H1 (cell line): Measurements from ENCODE around the gene MBTPS1. TPM values are rescaled to one million over a fixed set of nuclear protein-coding genes. Genes with fewer than 3 reads are reported as not detected.

Experiments used
- E2F6 ChIP-seq: IDR thresholded peaks from 2 replicates; pipeline ENCODE4 v1.6.1; 2012; ENCODE audit warnings: inconsistent platforms
- HDAC2 ChIP-seq, 2 experiments: fragments of 300-600 bp in 1 of 2; sonication (generic) in 1 of 2; IDR thresholded peaks; 2 replicates each; pipeline ENCODE4 v1.6.1; 2011 to 2012; ENCODE audit warnings: low read depth in 2 of 2, low read length in 2 of 2, mild to moderate bottlenecking in 2 of 2, moderate library complexity in 2 of 2, borderline replicate concordance in 1 of 2, inconsistent platforms in 1 of 2
- NANOG ChIP-seq: IDR thresholded peaks from 2 replicates; pipeline ENCODE4 v1.6.1; 2011; ENCODE audit warnings: low read length, low read depth, mild to moderate bottlenecking, inconsistent platforms; ENCODE audit not compliant: insufficient read depth, poor library complexity, severe bottlenecking
- SUZ12 ChIP-seq: fragments of 200-600 bp; sonication (generic); IDR thresholded peaks from 2 replicates; pipeline ENCODE4 v1.6.1; 2012; ENCODE audit warnings: mild to moderate bottlenecking, inconsistent platforms, low read length, moderate library complexity, mixed read lengths
- polyA plus RNA-seq, 7 experiments: library from polyadenylated mRNA; depleted of rRNA in 3 of 7; stranded (reverse) in 5 of 7; unstranded in 2 of 7; fragments of >200 nt in 5 of 7; fragments of 200-250 nt in 2 of 7; gene quantifications; 1 replicate in 5 of 7; 2 replicates in 1 of 7; 4 replicates in 1 of 7; pipeline versions ENCODE4 v1.2.1 to v1.2.3, GENCODE V29; 2011 to 2013; ENCODE audit warnings: missing spikeins in 2 of 7, mixed read lengths in 2 of 7
- total RNA-seq: library from RNA; stranded (reverse); fragmentation: NEBNext Ultra II Directional; extraction: Animal tissue kit (Norgen Biotek cat#: 25700); gene quantifications from 2 replicates; pipeline ENCODE4 v1.2.1, GENCODE V29; 2021

MBTPS1 gene
- total and polyA plus RNA-seq, 2 of the 8 experiments (the other 6 are each of a cell fraction or from before 2014, with no cell fraction given), result 30.6 to 53.3 TPM

GRCh38 chr16:84155771-84156170 lies 39.0 kb upstream of the MBTPS1 start (continued):
- TF ChIP-seq HDAC2 (IDR thresholded peaks at IDR 0.05; ENCODE audit: borderline replicate concordance in 1 of 2, low read depth in 2 of 2, low read length in 2 of 2) (no peak), SUZ12 (no peak), NANOG (no peak), E2F6 (no peak)
